Osteocyte (in vitro differentiated cells): Measurements from ENCODE around the gene DENND1A. TPM values are rescaled to one million over a fixed set of nuclear protein-coding genes. Genes with fewer than 3 reads are reported as not detected.

ENCODE experiments used
- DNase-seq: peaks from one replicate; pipeline ENCODE4 v3.0.0; 2021; ENCODE audit warnings: mixed read lengths; ENCODE audit not compliant: unreplicated experiment; ENCODE audit errors: extremely low spot score
- H3K27ac Mint-ChIP-seq: one replicate; pipeline ENCODE4 v1.8.0; 2021; ENCODE audit warnings: mild to moderate bottlenecking, mixed read lengths; ENCODE audit not compliant: unreplicated experiment
- H3K27me3 Mint-ChIP-seq: one replicate; pipeline ENCODE4 v1.8.0; 2021; ENCODE audit warnings: mixed read lengths; ENCODE audit not compliant: unreplicated experiment
- H3K36me3 Mint-ChIP-seq: one replicate; pipeline ENCODE4 v1.8.0; 2021; ENCODE audit warnings: mixed read lengths; ENCODE audit not compliant: unreplicated experiment
- H3K4me1 Mint-ChIP-seq: one replicate; pipeline ENCODE4 v1.8.0; 2021; ENCODE audit warnings: mixed read lengths; ENCODE audit not compliant: unreplicated experiment
- H3K4me3 Mint-ChIP-seq: one replicate; pipeline ENCODE4 v1.8.0; 2021; ENCODE audit warnings: mild to moderate bottlenecking, moderate library complexity, mixed read lengths; ENCODE audit not compliant: unreplicated experiment
- H3K9me3 Mint-ChIP-seq: one replicate; pipeline ENCODE4 v1.8.0; 2021; ENCODE audit warnings: mixed read lengths; ENCODE audit not compliant: unreplicated experiment
- total RNA-seq: library from RNA; stranded (reverse); gene quantifications from 2 replicates; pipeline ENCODE4 v1.2.1, GENCODE V29; 2021
- TF ChIP-seq, protein P1 (sequence below): fragments of 200-600 bp; sonication (generic); IDR thresholded peaks from 2 replicates; pipeline ENCODE4 v1.5.0; 2021; ENCODE audit warnings: antibody characterized with exemption, mild to moderate bottlenecking, moderate library complexity

DENND1A gene
- total RNA-seq, 1 donor from 2014 or later, result 19.8 TPM

DNA sequence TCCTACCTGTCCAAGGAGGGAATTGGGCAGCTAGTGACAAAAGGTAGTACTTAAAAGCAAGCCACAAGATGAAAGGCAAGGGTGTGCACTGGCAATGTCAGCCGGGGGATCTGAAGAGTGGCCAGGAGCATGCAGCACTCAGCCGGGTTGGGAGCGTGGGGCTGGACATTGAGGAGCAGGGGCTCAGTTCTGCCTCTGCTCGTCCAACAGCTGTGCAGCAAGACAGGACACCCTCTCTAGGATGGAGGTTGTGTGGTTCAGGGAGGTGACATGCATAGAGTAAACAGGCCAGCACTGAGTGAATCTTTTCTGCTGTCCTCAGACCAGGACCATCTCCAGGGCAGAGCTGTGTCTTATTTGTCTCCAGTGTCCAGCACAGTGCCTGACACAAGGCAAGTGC, 338.6 kb downstream of the DENND1A start:
- Mint-ChIP-seq H3K4me1 (peaks cover 3% of the 10 kb centered on the region), H3K9me3 (peaks cover 9% of the 10 kb centered on the region), H3K4me3 (no peak overlapping the region), H3K27ac (no peak overlapping the region), H3K36me3 (peaks cover 6% of the 10 kb centered on the region), H3K27me3 (no peaks in the 10 kb centered on the region)
- TF ChIP-seq, protein P1, sequence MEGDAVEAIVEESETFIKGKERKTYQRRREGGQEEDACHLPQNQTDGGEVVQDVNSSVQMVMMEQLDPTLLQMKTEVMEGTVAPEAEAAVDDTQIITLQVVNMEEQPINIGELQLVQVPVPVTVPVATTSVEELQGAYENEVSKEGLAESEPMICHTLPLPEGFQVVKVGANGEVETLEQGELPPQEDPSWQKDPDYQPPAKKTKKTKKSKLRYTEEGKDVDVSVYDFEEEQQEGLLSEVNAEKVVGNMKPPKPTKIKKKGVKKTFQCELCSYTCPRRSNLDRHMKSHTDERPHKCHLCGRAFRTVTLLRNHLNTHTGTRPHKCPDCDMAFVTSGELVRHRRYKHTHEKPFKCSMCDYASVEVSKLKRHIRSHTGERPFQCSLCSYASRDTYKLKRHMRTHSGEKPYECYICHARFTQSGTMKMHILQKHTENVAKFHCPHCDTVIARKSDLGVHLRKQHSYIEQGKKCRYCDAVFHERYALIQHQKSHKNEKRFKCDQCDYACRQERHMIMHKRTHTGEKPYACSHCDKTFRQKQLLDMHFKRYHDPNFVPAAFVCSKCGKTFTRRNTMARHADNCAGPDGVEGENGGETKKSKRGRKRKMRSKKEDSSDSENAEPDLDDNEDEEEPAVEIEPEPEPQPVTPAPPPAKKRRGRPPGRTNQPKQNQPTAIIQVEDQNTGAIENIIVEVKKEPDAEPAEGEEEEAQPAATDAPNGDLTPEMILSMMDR, result no peak
- DNase-seq, result peak; percentile 62

DNA sequence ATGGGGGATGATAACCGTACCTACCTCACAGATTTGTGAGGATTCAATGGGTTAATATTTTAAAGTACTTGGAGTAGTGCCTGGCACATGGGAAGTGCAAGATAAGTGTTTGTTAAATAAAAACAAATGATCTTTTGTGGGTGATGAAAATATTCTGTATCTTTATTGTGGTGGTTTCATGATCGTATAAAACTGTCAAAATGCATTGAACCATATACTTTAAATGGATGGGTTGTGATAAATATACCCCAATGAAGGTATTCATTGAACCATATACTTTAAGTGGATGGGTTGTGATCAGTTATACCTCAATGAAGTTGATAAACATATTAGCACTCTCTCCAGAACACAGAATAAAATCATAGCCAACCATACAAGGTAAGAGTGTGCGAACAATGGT, 339.4 kb downstream of the DENND1A start:
- TF ChIP-seq, protein P1, result no peak
- H3K4me3 Mint-ChIP-seq, result no peak overlapping the region

GRCh38 chr9:123589361-123590239, 340.3 kb downstream of the DENND1A start:
- Mint-ChIP-seq H3K4me3 (no peak overlapping the region), H3K9me3 (peaks cover 9% of the 10 kb centered on the region), H3K27ac (no peak overlapping the region), H3K27me3 (no peaks in the 10 kb centered on the region), H3K36me3 (peaks cover 6% of the 10 kb centered on the region), H3K4me1 (peaks cover 18% of the 10 kb centered on the region)
- DNase-seq, result peak; percentile 65
- TF ChIP-seq, protein P1, result no peak

More for the DNA sequence above, 339.4 kb downstream of the DENND1A start:
- Mint-ChIP-seq H3K4me1 (peaks cover 9% of the 10 kb centered on the region), H3K36me3 (peaks cover 6% of the 10 kb centered on the region), H3K27ac (no peak overlapping the region), H3K27me3 (no peaks in the 10 kb centered on the region), H3K9me3 (peaks cover 9% of the 10 kb centered on the region)
- DNase-seq, result no peak

GRCh38 chr9:123586275-123586674, 343.7 kb downstream of the DENND1A start:
- TF ChIP-seq, protein P1, result no peak
- no peak for DNase-seq
- peaks cover 8% of the 10 kb centered on the region for H3K36me3 Mint-ChIP-seq
- no peak overlapping the region for H3K4me3 Mint-ChIP-seq
- peaks cover 9% of the 10 kb centered on the region for H3K9me3 Mint-ChIP-seq
- H3K27me3 Mint-ChIP-seq, result no peaks in the 10 kb centered on the region
- H3K4me1 Mint-ChIP-seq, result peaks cover 35% of the 10 kb centered on the region
- no peak overlapping the region for H3K27ac Mint-ChIP-seq
